ENCODE results near the gene ZNF253.
"Not testable (repeated sequence)": the region's sequence is repeated elsewhere in the genome, so short reads cannot be mapped to it uniquely, and the experiment has no call there.

Gene ZNF253

DNA sequence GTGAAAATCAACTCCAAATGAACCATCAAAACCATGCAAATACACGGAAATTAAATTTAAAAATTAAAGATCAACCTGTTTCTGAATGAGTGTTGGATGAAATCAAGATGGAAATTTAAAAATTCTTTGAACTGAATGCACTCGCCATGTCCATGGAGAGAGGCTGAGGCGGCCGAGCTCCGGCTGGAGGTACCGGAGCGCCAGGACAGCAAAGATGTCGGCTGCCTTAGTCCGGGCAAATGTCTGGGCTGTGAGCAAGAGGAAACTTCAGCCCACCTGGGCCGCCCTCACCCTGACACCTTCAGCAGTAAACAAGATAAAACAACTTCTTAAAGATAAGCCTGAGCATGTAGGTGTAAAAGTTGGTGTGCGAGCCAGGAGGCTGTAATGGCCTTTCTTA, 38.8 kb upstream of the ZNF253 start:
- TF ChIP-seq, protein P1, sequence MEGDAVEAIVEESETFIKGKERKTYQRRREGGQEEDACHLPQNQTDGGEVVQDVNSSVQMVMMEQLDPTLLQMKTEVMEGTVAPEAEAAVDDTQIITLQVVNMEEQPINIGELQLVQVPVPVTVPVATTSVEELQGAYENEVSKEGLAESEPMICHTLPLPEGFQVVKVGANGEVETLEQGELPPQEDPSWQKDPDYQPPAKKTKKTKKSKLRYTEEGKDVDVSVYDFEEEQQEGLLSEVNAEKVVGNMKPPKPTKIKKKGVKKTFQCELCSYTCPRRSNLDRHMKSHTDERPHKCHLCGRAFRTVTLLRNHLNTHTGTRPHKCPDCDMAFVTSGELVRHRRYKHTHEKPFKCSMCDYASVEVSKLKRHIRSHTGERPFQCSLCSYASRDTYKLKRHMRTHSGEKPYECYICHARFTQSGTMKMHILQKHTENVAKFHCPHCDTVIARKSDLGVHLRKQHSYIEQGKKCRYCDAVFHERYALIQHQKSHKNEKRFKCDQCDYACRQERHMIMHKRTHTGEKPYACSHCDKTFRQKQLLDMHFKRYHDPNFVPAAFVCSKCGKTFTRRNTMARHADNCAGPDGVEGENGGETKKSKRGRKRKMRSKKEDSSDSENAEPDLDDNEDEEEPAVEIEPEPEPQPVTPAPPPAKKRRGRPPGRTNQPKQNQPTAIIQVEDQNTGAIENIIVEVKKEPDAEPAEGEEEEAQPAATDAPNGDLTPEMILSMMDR (conservative IDR thresholded peaks at IDR 0.05) = no peak
- H3K27ac ChIP-seq = no peak overlapping the region

DNA sequence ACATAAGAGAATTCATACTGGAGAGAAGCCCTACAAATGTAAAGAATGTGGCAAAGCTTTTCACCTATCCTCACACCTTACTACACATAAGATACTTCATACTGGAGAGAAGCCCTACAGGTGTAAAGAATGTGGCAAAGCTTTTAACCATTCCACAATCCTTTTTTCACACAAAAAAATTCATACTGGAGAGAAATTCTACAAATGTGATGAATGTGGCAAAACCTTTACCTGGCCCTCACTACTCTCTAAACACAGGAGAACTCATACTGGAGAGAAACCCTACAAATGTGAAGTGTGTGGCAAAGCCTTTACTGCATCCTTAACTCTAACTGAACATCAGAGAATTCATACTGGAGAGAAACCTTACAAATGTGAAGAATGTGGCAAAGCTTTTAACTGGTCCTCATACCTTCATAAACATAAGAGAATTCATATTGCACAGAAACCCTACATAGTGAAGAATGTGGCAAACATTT, 30.1 kb upstream of the ZNF253 start:
- TF ChIP-seq, protein P1 (conservative IDR thresholded peaks at IDR 0.05) = no peak
- no peak overlapping the region for H3K27ac ChIP-seq

DNA sequence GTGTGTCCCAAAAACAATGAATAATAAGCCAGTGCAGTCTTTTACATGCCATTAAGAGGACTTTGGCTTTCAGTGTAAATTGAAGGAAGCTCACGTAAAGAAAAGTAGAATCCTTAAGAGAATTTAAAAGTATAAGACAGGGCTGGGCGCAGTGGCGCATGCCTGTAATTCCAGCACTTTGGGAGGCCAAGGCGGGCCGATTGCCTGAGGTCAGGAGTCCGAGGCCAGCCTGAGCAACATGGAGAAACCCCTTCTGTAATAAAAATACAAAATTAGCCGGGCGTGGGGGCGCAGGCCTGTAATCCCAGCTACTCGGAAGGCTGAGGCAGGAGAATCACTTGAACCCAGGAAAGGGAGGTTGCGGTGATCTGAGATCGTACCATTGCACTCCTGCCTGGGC, 17.9 kb upstream of the ZNF253 start:
- H3K27ac ChIP-seq = no peak overlapping the region
- TF ChIP-seq, protein P1 (conservative IDR thresholded peaks at IDR 0.05) = no peak

DNA sequence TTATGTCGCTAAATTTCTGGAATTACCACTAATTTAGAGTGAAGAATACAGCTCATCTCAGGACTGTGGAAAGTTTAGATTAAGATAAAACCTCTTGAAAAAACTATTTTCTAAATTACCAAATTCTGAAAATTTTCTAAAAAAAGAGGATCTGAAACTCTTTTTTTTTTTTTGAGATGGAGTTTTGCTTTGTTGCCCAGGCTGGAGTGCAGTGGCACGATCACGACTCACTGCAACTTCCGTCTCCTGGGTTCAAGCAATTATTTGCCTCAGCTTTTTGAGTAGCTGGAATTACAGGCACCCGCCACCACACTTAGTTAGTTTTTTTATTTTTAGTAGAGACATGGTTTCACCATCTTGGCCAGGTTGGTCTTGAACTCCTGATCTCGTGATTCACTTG, 16.6 kb upstream of the ZNF253 start:
- TF ChIP-seq, protein P1 (conservative IDR thresholded peaks at IDR 0.05) = no peak
- H3K27ac ChIP-seq = no peak overlapping the region

DNA sequence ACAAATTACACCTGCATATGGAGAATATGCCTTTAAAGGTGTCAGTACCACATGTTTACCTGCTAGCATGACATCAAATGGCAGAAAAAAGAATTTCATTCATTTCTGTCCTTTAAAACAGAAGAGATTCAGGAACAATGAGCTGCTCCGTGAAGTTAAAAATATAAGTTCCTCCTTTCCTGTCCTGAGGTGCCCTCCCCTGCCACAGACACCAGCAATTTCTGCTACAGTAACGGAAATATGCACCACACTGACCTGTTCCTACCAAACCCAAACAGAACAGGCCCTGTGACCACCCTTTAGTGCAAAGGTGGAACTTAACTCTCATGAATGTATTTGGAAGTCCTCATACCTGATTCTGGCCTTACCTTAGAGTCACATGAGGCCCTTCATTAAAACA, 13.9 kb upstream of the ZNF253 start:
- not testable (repeated sequence) for H3K27ac ChIP-seq

DNA sequence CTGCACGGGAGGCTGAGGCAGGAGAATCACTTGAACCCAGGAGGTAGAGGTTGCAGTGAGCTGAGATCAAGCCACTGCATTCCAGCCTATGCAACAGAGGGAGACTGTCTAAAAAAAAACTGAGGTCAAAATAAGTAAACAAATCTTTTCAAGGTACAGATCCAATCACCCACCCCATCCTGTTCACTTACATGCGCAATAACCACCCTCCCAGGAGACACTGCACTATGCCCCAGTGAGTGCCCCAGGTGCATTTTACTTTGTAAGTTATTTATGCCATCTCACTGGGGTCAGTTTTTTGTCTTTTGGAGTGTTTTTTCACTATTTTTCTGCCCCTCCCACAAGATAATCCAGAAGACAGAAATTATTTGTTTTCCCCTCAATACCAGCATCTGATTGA, 6.9 kb upstream of the ZNF253 start:
- no peak overlapping the region for H3K27ac ChIP-seq
- TF ChIP-seq, protein P1 (conservative IDR thresholded peaks at IDR 0.05) = no peak

DNA sequence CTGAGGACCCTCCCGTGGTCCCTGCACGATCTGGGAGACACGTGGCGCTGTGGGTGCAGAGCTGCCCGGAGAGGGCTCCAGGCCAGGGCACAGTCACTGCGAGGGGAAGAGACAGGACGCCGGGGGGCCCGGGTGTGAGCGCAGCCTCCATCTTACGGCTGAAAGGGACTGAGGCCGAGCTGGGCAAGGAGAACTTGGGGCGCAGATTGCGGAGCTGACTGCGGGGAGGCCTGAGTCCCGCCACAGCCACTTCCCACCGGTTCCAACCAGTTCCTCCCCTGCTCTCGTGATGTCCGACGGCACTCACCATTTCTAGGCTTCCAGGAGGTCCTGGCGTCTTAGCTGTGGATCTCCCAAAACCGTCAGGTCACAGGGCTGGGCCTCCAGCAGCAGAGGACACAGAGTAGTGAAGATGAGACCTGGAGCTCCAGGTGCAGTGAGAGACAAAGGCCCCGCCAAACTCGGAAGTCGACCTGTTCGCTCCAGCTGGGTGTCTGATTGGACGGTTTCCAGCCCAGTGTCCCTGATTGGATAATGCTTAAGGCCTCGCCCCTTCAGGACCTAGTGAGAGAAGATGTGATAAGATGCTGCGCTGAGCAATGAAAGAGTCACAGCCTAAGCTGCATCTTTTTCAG, 4.8 kb upstream of the ZNF253 start:
- H3K27ac ChIP-seq = no peak overlapping the region
- TF ChIP-seq, protein P1 (conservative IDR thresholded peaks at IDR 0.05) = no peak

DNA sequence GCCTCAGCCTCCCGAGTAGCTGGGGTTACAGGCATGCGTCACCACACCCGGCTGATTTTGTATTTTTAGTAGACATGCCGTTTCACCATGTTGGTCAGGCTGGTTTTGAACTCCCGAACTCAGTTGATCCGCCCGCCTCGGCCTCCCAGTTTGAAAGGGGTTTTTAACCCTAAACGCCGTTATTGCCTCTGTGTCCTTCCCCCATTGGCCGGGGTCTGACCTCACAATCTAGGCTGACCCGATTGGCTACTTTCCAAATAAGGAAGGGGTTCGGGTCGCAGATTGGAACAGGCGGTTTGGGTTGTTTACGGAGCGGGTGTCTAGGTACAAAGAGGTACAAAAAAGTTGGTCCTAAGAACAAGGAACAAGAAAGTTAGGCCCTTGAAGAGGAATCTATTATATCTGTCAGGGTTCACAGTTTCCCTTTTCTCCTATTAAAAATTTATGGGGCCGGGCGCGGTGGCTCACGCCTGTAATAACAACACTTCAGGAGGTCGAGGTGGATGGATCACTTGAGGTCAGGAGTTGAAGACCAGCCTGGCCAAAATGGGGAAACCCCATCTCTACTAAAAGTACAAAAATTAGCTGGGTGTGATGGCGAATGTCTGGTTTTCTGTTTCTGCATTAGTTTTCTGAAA, 1.0 kb downstream of the ZNF253 start:
- TF ChIP-seq, protein P1 (conservative IDR thresholded peaks at IDR 0.05) = no peak
- H3K27ac ChIP-seq = peak overlapping the region; percentile 94

DNA sequence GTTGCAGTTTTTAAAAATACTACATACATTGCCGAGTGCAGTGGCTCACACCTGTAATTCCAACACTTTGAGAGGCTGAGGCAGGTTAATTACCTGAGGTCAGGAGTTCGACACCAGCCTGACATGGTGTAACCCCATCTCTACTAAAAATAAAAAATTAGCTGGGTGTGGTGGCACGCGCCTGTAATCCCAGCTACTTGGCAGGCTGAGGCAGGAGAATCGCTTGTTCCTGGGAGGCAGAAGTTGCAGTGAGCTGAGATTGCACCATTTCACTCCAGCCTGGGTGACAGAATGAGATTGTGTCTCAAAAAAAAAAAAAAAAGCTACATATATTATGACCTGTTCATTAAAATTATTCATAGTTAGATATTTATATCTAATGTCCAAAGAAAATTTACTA, 4.4 kb downstream of the ZNF253 start:
- not testable (repeated sequence) for H3K27ac ChIP-seq

Data from VCaP (cell line).